Ectodermal cell (in vitro differentiated cells): Measurements from ENCODE around the gene SF3B4.

ENCODE experiments used
- H3K27ac ChIP-seq: 2 replicates; pipeline ENCODE4 v1.7.0; 2013; ENCODE audit warnings: mild to moderate bottlenecking, low read depth, low read length; ENCODE audit not compliant: insufficient read depth, poor library complexity, severe bottlenecking
- H3K27me3 ChIP-seq: 2 replicates; pipeline ENCODE4 v1.7.0; 2013; ENCODE audit warnings: mild to moderate bottlenecking, low read length; ENCODE audit not compliant: insufficient read depth, control insufficient read depth, poor library complexity, severe bottlenecking
- H3K36me3 ChIP-seq: one replicate; pipeline ENCODE4 v1.7.0; 2013; ENCODE audit warnings: low read length; ENCODE audit not compliant: control insufficient read depth, insufficient read depth
- H3K4me1 ChIP-seq: one replicate; pipeline ENCODE4 v1.7.0; 2013; ENCODE audit warnings: low read length; ENCODE audit not compliant: control insufficient read depth, insufficient read depth
- H3K4me3 ChIP-seq: 2 replicates; pipeline ENCODE4 v1.7.0; 2013; ENCODE audit warnings: low read depth, low read length, control low read depth; ENCODE audit not compliant: insufficient read depth
- H3K9me3 ChIP-seq: 2 replicates; pipeline ENCODE4 v1.7.0; 2013; ENCODE audit warnings: mild to moderate bottlenecking, low read length, moderate library complexity; ENCODE audit not compliant: control insufficient read depth
- WGBS, 2 experiments: methylation state at CpG; one replicate each; pipeline ENCODE4 v1.1.7; 2013; ENCODE audit warnings: missing lambda C conversion rate in 2 of 2; 5-methylcytosine and 5-hydroxymethylcytosine counted together

SF3B4 gene

GRCh38 chr1:149881876-149882275, 45.7 kb downstream of the SF3B4 start:
- peaks cover 4% of the 10 kb centered on the region for H3K4me1 ChIP-seq
- H3K36me3 ChIP-seq = no peaks in the 10 kb centered on the region
- no peaks in the 10 kb centered on the region for H3K27me3 ChIP-seq
- 80 to 84% methylated on average over 1 of the region's 1 CpG for WGBS, 2 experiments
- no peak overlapping the region for H3K4me3 ChIP-seq
- no peaks in the 10 kb centered on the region for H3K9me3 ChIP-seq
- H3K27ac ChIP-seq = no peak overlapping the region

GRCh38 chr1:149879556-149879955, 48.0 kb downstream of the SF3B4 start:
- H3K36me3 ChIP-seq = no peaks in the 10 kb centered on the region
- 94 to 100% methylated on average over 1 of the region's 1 CpG for WGBS, 2 experiments
- no peaks in the 10 kb centered on the region for H3K9me3 ChIP-seq
- H3K4me3 ChIP-seq = no peak overlapping the region
- H3K27ac ChIP-seq = no peak overlapping the region
- no peaks in the 10 kb centered on the region for H3K27me3 ChIP-seq
- H3K4me1 ChIP-seq = peaks cover 4% of the 10 kb centered on the region

- H3K9me3 ChIP-seq = no peaks in the 10 kb centered on the region
- WGBS, 2 experiments = 86 to 94% methylated on average over 7 of the region's 7 CpGs
- no peaks in the 10 kb centered on the region for H3K4me1 ChIP-seq
- H3K27me3 ChIP-seq = no peaks in the 10 kb centered on the region
- no peak overlapping the region for H3K4me3 ChIP-seq
- no peak overlapping the region for H3K27ac ChIP-seq
- no peaks in the 10 kb centered on the region for H3K36me3 ChIP-seq
Observed at GRCh38 chr1:149877211-149877946, 50.2 kb downstream of the SF3B4 start.
